Parathyroid adenoma (tissue), 2 donors: ENCODE results near the gene ERP29.

Experiments
- H2AFZ ChIP-seq: fragments of 300-600 bp; sonication (generic); one replicate; pipeline ENCODE4 v1.7.0; 2017; ENCODE audit warnings: antibody characterized with exemption, mild to moderate bottlenecking
- H3K27ac ChIP-seq: fragments of 300-600 bp; sonication (generic); one replicate; pipeline ENCODE4 v1.7.0; 2017
- H3K27me3 ChIP-seq: fragments of 300-600 bp; sonication (generic); one replicate; pipeline ENCODE4 v1.7.0; 2017; ENCODE audit warnings: low read length; ENCODE audit not compliant: control insufficient read depth, insufficient read depth
- H3K36me3 ChIP-seq: fragments of 300-600 bp; sonication (generic); one replicate; pipeline ENCODE4 v1.7.0; 2017; ENCODE audit warnings: low read length; ENCODE audit not compliant: control insufficient read depth, insufficient read depth
- H3K4me1 ChIP-seq: fragments of 300-600 bp; sonication (generic); one replicate; pipeline ENCODE4 v1.7.0; 2017; ENCODE audit warnings: control low read depth
- H3K4me2 ChIP-seq: fragments of 300-600 bp; sonication (generic); one replicate; pipeline ENCODE4 v1.7.0; 2017; ENCODE audit warnings: low read length
- H3K4me3 ChIP-seq: fragments of 300-600 bp; sonication (generic); one replicate; pipeline ENCODE4 v1.7.0; 2017; ENCODE audit warnings: low read depth, low read length
- H3K79me2 ChIP-seq: fragments of 300-600 bp; sonication (generic); one replicate; pipeline ENCODE4 v1.7.0; 2017; ENCODE audit warnings: control low read depth
- H3K9ac ChIP-seq: fragments of 300-600 bp; sonication (generic); one replicate; pipeline ENCODE4 v1.7.0; 2017; ENCODE audit warnings: mild to moderate bottlenecking
- H3K9me3 ChIP-seq: fragments of 300-600 bp; sonication (generic); one replicate; pipeline ENCODE4 v1.7.0; 2017; ENCODE audit warnings: low read length; ENCODE audit not compliant: control insufficient read depth
- TF ChIP-seq, protein P1 (sequence below): fragments of 300-600 bp; sonication (generic); IDR thresholded peaks from one replicate; pipeline ENCODE4 v1.7.0; 2017; ENCODE audit warnings: antibody characterized with exemption, mild to moderate bottlenecking
- donor health status: primary hyperparathyroidism.

The ERP29 gene

DNA sequence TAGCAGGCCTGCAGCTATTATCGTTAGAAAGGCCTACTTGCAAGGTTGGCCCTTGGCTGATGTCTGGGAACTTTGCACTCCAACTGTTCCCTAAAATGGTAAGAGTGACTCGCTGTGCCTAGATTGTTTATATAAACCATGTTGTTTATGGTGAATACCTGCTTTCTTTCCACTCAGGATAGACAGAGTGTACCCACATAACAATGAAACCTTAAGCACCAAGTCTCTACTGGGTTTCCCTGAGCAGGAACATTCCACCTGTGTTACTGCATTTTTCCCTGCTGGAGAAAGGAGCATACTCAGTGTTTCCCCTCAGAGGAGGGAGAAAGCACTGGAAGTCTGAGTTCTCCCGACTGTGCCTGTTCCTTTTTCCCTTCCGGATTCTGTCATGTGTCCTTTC is 32.8 kb downstream of the ERP29 start:
- H3K27ac ChIP-seq, result no peak overlapping the region
- no peak overlapping the region for H2AFZ ChIP-seq
- no peaks in the 10 kb centered on the region for H3K4me1 ChIP-seq
- no peak overlapping the region for H3K9ac ChIP-seq
- H3K27me3 ChIP-seq, result no peaks in the 10 kb centered on the region
- TF ChIP-seq, protein P1, sequence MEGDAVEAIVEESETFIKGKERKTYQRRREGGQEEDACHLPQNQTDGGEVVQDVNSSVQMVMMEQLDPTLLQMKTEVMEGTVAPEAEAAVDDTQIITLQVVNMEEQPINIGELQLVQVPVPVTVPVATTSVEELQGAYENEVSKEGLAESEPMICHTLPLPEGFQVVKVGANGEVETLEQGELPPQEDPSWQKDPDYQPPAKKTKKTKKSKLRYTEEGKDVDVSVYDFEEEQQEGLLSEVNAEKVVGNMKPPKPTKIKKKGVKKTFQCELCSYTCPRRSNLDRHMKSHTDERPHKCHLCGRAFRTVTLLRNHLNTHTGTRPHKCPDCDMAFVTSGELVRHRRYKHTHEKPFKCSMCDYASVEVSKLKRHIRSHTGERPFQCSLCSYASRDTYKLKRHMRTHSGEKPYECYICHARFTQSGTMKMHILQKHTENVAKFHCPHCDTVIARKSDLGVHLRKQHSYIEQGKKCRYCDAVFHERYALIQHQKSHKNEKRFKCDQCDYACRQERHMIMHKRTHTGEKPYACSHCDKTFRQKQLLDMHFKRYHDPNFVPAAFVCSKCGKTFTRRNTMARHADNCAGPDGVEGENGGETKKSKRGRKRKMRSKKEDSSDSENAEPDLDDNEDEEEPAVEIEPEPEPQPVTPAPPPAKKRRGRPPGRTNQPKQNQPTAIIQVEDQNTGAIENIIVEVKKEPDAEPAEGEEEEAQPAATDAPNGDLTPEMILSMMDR, result no peak
- H3K4me3 ChIP-seq, result no peak overlapping the region
- no peaks in the 10 kb centered on the region for H3K9me3 ChIP-seq
- no peaks in the 10 kb centered on the region for H3K36me3 ChIP-seq
- H3K79me2 ChIP-seq, result no peaks in the 10 kb centered on the region
- no peak overlapping the region for H3K4me2 ChIP-seq

DNA sequence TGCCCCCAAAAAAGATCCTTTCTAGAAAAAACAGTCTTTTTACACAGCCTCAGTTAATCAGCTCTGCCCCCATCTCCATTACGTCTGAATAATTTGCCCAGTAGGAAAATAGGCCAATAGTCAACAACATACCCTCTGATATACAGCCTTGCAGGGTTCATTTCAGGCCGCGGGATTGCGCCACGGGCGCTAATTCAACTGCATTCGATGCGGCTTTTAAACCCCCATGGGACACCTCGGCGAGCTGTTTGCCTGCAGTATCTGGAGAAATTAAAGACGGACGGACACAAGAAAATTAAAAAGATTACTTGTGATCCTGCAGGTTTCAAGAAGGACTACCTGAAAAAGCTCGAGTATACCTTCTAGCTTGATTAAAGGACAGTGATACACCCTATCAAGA is 36.1 kb downstream of the ERP29 start:
- Histone ChIP-seq H3K36me3 (no peaks in the 10 kb centered on the region), H3K27me3 (no peaks in the 10 kb centered on the region), H3K4me1 (no peaks in the 10 kb centered on the region), H3K27ac (no peak overlapping the region), H3K9ac (no peak overlapping the region), H3K4me2 (no peak overlapping the region), H2AFZ (no peak overlapping the region), H3K79me2 (no peaks in the 10 kb centered on the region), H3K9me3 (no peaks in the 10 kb centered on the region), H3K4me3 (no peak overlapping the region)
- TF ChIP-seq, protein P1, result no peak

DNA sequence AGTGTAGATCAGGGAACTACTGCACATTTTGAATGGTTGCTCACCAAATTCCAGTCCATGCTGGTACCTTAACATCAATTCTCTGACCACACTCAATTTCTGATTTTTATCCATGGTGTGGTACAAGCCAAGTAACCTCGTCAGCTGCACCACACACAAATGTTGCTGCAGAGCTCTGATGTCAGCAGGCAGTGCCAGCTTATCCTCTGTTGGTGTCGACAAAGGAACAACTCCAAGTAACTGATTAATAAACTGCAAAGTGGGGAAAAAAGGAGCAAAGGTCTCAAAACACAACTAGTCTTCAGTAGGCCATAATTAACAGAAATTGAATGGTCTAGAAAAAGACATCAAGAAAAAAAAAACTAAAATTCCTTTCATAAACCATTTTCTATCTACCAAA is 47.9 kb downstream of the ERP29 start:
- Histone ChIP-seq H3K4me1 (no peaks in the 10 kb centered on the region), H3K36me3 (no peaks in the 10 kb centered on the region), H2AFZ (no peak overlapping the region), H3K9me3 (no peaks in the 10 kb centered on the region), H3K4me2 (no peak overlapping the region), H3K9ac (no peak overlapping the region), H3K4me3 (no peak overlapping the region), H3K79me2 (no peaks in the 10 kb centered on the region), H3K27me3 (no peaks in the 10 kb centered on the region), H3K27ac (no peak overlapping the region)
- TF ChIP-seq, protein P1, result no peak

GRCh38 chr12:112063273-112063672 is 50.0 kb downstream of the ERP29 start:
- H3K4me1 ChIP-seq, result no peaks in the 10 kb centered on the region
- H3K79me2 ChIP-seq, result no peaks in the 10 kb centered on the region
- TF ChIP-seq, protein P1, result no peak
- no peaks in the 10 kb centered on the region for H3K27me3 ChIP-seq
- no peaks in the 10 kb centered on the region for H3K36me3 ChIP-seq
- H3K4me2 ChIP-seq, result no peak overlapping the region
- H2AFZ ChIP-seq, result no peak overlapping the region
- H3K4me3 ChIP-seq, result no peak overlapping the region
- no peaks in the 10 kb centered on the region for H3K9me3 ChIP-seq
- no peak overlapping the region for H3K9ac ChIP-seq
- H3K27ac ChIP-seq, result no peak overlapping the region

DNA sequence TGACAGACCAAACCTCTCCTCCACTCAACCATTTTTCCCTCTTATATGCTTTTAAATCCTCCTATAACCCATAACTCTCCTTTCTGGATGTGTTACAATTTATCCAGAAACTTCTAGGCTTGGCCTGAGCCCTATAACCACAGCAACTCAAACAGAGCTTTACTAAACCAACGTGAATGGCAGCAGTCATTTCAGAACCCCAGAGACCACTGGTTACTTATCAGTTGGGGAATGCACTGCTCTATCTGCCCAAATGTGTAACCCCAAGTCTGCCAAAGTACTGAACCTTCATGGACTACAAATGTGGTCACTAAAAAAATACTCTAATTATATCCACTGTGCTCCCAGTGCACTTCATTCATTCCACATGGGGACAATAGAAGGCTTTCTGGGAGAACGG is 53.3 kb downstream of the ERP29 start:
- Histone ChIP-seq H3K9ac (no peak overlapping the region), H3K79me2 (no peaks in the 10 kb centered on the region), H3K4me1 (no peaks in the 10 kb centered on the region), H3K4me2 (no peak overlapping the region), H2AFZ (no peak overlapping the region), H3K36me3 (no peaks in the 10 kb centered on the region), H3K4me3 (no peak overlapping the region), H3K9me3 (no peaks in the 10 kb centered on the region), H3K27ac (no peak overlapping the region), H3K27me3 (no peaks in the 10 kb centered on the region)
- TF ChIP-seq, protein P1, result no peak
